LoVo (cell line): Measurements from ENCODE around the gene TLK2.
"Not testable (repeated sequence)": the region's sequence is repeated elsewhere in the genome, so short reads cannot be mapped to it uniquely, and the experiment has no call there.

Source experiments
- DNase-seq: peaks from one replicate; pipeline ENCODE4 v3.0.0-alpha.2; 2016; ENCODE audit warnings: low spot score

Gene TLK2

GRCh38 chr17:62560971-62561370 lies 82.3 kb downstream of the TLK2 start:
- DNase-seq: not testable (repeated sequence)

GRCh38 chr17:62562656-62563055 lies 84.0 kb downstream of the TLK2 start:
- DNase-seq: peak; percentile 35

GRCh38 chr17:62565817-62566216 lies 87.2 kb downstream of the TLK2 start:
- no peak for DNase-seq

- DNase-seq: no peak
Measured at GRCh38 chr17:62566996-62567578, 88.5 kb downstream of the TLK2 start.

DNA sequence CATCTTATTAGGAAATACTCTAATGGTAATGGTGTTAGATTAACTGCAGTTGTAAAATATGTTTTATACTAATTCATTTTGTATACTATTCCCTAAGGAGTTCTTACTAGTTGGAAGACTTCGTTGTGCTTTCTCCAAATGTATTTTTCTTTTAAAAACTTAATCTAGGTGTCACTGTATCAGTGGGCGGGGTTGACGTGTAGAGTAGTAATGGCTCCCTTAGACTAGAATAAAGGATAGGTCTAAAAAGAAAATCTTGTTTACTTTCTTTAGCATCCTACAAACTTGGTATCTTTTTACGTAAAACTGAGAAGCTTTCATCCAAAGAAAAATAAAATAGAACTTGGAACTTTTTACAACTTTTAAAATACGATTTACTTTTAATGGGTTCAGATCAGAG lies 93.9 kb downstream of the TLK2 start:
- no peak for DNase-seq

DNA sequence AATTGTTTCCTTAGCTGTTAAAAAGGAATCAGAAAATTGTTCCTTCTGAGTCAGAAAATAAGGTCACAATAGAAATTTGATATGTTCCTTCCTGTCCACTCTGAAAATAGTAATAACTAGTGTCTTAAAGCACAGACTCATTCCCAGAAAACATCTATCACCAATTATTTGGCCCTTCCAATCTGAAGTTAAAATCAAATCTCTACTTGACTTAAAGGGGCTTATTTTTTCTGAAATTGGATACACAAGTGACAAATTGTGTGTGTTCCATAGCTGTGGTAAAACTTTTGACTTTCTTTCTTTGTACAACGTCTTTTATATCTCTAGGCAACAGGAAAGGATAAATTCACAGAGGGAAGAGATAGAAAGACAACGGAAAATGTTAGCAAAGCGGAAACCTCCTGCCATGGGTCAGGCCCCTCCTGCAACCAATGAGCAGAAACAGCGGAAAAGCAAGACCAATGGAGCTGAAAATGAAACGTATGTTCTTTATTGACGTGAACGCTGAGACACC lies 94.3 kb downstream of the TLK2 start:
- no peak for DNase-seq

DNA sequence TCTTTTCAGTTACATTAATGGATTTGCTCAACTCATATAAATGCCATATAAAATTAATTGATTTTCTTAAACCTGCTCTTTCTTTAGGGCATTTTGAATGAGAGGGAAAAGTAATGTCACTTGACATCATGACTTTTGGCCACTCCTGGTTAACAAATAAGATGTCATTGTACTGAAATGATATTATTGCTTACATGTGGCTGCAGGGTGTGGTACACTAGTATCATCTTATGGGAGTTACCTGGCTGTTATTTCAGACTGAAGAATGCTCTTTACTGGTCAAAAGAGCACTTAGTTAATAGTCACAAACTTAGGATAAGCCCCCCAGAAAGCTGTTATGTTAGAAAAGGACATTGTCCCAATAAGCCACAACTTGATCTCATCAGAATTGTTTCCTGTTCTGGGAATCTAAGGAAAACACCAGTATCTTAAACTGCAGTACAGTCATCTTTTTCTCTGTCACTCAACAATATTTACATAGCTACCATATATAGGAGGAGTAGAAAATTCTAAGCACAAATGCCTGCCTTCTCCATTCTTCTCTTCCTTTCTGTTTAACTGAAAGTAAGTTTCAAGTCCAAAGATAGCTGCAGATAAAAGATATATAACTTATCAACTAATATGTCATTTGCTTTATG lies 95.0 kb downstream of the TLK2 start:
- DNase-seq: no peak

DNA sequence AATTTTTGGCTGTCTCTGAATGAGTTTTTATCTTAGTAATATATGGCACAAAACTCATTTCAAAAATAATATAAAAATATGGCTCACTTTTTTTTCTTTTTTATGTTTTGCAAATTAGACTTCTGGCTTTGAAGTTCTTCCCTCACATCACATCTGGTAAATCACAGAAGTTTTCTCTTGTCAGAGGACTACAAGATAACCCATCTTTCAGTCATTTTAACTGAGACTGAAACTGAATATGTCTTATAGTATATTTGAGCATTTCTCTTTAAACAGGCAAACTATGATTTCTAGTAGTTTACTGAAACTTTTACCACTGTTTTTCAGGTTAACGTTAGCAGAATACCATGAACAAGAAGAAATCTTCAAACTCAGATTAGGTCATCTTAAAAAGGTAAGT lies 97.8 kb downstream of the TLK2 start:
- DNase-seq: no peak

DNA sequence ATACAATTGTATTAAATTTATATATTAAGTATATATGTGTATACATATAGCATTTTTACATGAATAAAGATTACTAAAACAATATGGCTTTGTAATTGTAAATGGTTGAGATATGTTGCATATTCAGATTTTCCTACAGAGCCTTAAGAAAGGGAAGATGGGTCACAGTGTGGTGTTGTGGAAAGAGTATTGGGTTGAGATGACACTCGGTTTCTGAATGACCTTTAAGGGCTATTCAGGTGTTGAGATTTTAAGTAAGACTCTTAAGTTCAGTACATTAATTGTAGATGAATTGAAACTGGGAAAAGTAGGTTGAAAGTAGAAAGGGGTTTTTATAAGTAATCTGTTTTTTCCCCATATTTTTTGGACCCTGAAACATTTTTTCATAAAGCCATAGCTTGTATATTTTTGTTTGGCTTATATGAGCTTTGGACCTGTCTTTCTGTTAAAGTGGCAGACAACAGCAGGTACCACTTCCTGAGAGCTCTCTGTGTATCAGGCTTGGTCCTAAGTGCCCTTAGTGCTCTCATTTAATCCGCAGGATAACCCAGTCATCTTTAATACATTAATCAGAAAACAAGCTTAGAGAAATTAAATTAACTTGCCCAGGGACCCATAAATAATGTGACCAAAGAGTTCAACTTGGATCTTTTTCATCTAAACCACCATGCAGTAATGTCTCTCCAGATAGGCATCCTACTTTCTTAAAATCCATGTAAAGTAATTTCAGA lies 100.3 kb downstream of the TLK2 start:
- DNase-seq: no peak

GRCh38 chr17:62580947-62581346 lies 102.3 kb downstream of the TLK2 start:
- no peak for DNase-seq

GRCh38 chr17:62581764-62582163 lies 103.1 kb downstream of the TLK2 start:
- DNase-seq: no peak

DNA sequence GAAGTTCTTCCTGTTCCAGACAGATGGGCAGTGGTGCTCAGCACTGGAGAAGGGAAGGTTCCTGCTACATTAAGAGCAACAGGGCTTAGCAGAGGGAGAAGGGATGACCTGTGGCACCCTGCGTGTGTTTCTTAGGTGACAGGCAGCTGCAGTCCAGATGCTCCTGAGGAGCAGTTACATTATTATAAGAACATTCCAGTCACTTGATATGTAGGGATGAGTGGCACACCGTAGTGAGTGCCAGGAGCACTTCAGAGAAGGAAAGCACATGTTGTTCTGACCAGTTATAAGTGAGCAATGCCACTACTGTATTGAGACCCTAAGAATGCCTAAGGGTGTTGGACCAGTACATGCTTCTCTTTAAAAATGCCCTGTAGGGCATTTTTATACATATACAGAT lies 108.9 kb downstream of the TLK2 start:
- DNase-seq: no peak

- DNase-seq: no peak
Measured at GRCh38 chr17:62588109-62588508, 109.5 kb downstream of the TLK2 start.

- no peak for DNase-seq
Measured at GRCh38 chr17:62591333-62591732, 112.7 kb downstream of the TLK2 start.

DNA sequence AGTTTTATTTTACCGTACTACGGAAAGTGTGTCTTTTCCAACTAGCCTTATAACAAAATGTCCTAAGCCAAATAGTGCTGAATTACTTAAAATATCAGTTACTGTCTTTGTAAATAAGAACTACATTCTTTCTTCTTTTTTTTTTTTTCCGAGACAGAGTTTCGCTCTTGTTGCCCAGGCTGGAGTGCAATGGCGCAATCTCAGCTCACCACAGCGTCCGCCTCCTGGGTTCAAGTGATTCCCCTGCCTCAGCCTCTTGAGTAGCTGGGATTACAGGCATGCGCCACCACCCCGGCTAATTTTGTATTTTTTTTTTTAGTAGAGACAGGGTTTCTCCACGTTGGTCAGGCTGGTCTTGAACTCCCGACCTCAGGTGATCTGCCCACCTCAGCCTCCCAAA lies 113.2 kb downstream of the TLK2 start:
- not testable (repeated sequence) for DNase-seq

DNA sequence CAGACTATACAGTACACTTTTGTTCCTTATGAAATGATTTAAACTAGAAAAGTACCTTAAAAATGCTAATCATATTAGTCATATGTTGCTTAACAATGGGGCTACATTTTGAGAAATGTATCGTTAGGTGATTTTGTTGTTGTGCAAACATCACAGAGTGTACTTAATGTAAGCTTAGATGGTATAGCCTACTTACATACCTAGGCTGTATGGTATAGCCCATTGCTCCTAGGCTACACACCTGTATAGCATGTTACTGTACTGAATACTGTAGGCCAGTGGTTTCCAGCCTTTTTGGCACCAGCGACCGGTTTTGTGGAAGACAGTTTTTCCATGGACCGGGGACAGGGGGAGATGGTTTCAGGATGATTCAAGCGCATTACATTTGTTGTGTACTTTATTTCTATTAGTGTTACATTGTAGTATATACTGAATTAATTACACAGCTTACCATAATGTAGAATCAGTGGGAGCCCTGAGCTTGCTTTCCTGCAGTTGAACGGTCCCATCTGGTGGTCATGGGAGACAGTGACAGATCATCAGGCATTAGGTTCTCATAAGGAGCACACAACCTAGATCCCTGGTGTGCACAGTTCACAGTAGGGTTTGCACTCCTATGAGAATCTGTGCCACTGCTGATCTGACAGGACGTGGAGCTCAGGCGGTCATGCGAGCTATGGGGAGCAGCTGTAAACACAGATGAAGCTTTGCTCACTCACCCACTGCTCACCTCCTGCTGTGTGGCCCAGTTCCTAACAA lies 113.9 kb downstream of the TLK2 start:
- no peak for DNase-seq

DNA sequence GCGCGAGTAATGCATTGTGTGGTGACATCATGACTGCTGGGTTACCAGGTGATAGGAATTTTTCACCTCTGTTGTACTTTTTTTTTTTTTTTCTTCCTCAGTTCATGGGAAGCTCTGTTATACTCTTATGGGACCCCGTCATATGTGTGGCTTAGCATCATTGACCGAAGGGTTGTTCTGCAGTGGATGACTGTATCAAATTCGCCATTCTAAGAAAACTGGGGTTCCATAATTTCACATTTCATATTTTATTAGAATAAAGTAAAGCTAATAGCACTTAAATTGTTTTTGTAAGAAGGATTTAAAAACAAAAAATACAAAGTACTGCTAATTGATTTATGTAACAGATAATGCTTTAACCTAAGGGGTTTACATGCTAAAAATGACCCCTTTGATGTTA lies 116.9 kb downstream of the TLK2 start:
- DNase-seq: no peak

- no peak for DNase-seq
Measured at GRCh38 chr17:62596662-62597061, 118.0 kb downstream of the TLK2 start.

DNA sequence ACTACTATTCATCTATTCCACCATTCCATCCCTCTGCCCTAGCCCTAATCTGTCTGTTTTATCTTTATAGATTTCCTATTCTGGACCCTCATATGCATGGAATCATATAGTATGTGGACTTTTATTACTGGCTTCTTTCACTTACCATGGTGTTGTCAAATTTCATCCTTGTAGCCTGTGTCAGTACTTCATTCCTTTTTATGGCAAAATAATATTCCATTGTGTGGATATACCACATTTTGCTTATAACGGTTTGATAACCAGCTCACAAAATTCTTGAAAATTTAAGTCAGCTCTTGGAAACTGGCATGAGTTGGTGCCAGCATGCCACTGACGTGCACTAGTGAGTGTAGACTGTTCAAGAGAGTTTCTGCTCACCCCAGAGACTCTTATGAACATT lies 118.5 kb downstream of the TLK2 start:
- no peak for DNase-seq

DNA sequence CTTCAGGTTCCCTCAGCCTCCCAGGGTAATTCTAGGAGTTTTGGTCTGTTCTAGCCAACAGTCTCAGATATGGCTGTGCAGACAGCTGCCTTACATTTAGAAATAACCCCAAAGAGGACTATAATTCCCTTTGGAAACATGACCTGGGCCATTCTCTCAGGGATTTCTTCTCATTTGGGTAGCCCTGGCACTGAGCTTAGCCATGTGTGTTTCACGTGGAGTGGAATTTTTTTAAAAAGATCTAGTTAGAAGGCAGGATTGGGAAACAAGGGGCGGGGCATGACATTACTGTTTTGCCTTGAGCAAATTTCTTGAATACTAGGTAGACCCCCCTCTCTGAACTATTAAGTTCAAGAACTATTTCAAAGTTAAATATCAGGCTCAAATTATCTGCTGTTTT lies 119.3 kb downstream of the TLK2 start:
- DNase-seq: no peak

DNA sequence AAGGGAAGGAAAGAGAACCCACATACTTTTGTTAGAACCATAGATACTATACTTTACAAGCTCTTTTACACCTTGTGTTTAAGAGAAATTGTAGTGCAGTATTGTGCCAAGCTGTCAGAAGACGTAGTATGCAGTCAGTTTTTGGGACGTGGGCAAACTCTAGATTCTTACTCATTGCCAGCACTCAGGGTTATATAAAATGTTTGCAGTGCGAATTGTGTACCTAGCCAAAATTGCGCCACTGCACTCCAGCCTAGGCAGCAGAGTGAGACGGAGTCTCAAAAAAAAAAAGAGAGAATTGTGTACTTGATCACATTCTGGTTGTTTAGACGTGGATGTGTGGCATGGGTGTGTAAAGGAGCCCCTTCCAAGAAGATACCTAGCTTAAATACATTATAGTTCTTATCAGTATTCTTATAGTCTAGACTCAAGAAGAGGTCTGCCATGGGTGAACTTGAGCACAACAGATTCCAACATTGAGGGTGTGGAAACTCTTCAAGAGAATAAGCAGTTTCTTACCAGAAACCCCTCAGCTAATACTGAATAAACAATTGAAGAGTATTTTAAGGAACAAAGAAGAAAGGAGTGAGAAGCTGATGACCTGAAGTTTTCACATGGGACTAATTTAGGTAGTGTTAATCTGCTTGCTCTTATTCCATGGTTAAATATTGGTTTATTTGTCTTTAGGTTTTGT lies 121.5 kb downstream of the TLK2 start:
- no peak for DNase-seq

DNA sequence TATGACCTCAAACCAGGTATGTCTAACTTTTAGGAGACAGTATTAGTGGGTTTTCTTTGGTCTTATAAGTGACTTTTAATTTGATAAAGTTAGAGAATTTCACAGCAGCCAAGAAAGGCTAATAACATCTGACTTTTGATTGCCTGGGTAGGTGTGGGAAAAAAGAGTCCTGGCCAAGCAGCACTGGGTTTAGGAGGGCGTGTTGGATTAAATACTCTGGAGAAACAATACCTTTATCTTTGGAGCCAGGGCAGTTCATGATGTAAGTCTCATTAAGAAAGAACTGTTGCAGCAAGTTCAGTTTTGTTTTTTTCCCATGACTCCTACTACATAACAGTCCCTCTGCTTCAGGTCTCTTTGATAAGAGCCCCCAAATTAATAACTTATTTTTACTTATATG lies 122.2 kb downstream of the TLK2 start:
- no peak for DNase-seq
